Hepatocyte (in vitro differentiated cells): ENCODE results near the gene MAGI3.

Experiments
- CTCF ChIP-seq: fragments of 200-600 bp; sonication (generic); IDR thresholded peaks from 2 replicates; pipeline ENCODE4 v1.5.1; 2016; ENCODE audit warnings: antibody characterized with exemption, mild to moderate bottlenecking; ENCODE audit not compliant: poor library complexity
- EZH2 ChIP-seq: fragments of 200-600 bp; sonication (generic); IDR thresholded peaks from 2 replicates; pipeline ENCODE4 v1.6.1; 2016; ENCODE audit warnings: antibody characterized with exemption, mild to moderate bottlenecking, borderline replicate concordance
- EZH2phosphoT487 ChIP-seq: fragments of 200-600 bp; sonication (generic); IDR thresholded peaks from one replicate; pipeline ENCODE4 v1.6.1; 2018; ENCODE audit warnings: antibody characterized with exemption, mild to moderate bottlenecking, low read depth, moderate library complexity; ENCODE audit not compliant: unreplicated experiment, severe bottlenecking

GRCh38 chr1:113439277-113439670 lies 49.0 kb downstream of the MAGI3 start:
- TF ChIP-seq CTCF (no peak), EZH2phosphoT487 (no peak), EZH2 (no peak)
